H1 (cell line): ENCODE data around the gene CABP4.

Experiments used
- CREB1 ChIP-seq: IDR thresholded peaks from 2 replicates; pipeline ENCODE4 v1.6.1; 2012; ENCODE audit warnings: inconsistent platforms
- FOSL1 ChIP-seq: IDR thresholded peaks from 2 replicates; pipeline ENCODE4 v1.6.1; 2011; ENCODE audit warnings: mild to moderate bottlenecking, low read depth, low read length, moderate library complexity; ENCODE audit not compliant: insufficient read depth
- MAFK ChIP-seq: IDR thresholded peaks from 2 replicates; pipeline ENCODE4 v1.6.1; 2012; ENCODE audit warnings: low read depth, mild to moderate bottlenecking, improper control_type of control experiment, low read length
- POLR2A ChIP-seq, 2 experiments: IDR thresholded peaks; 1 replicate in 1 of 2; 2 replicates in 1 of 2; pipeline ENCODE4 v1.6.1; 2011; ENCODE audit warnings: low read depth in 2 of 2, low read length in 2 of 2, mild to moderate bottlenecking in 2 of 2; ENCODE audit errors: control extremely low read depth in 1 of 2
- POLR2AphosphoS5 ChIP-seq: IDR thresholded peaks from 2 replicates; pipeline ENCODE4 v1.6.1; 2011; ENCODE audit warnings: low read depth, low read length
- RAD21 ChIP-seq, 2 experiments: IDR thresholded peaks in 1 of 2; conservative IDR thresholded peaks in 1 of 2; 2 replicates each; pipeline ENCODE4 v1.6.1; 2011; ENCODE audit warnings: low read depth in 2 of 2, low read length in 2 of 2, improper control_type of control experiment in 1 of 2, inconsistent platforms in 1 of 2, mild to moderate bottlenecking in 1 of 2, moderate library complexity in 1 of 2
- RNF2 ChIP-seq: fragments of 200-900, 300-1000 bp; sonication (generic); IDR thresholded peaks from 2 replicates; pipeline ENCODE4 v1.7.1; 2016; ENCODE audit warnings: borderline replicate concordance, low read depth, mild to moderate bottlenecking, antibody characterized with exemption, low read length; ENCODE audit not compliant: poor library complexity, severe bottlenecking; ENCODE audit errors: missing control alignments
- SP1 ChIP-seq: IDR thresholded peaks from 2 replicates; pipeline ENCODE4 v1.6.1; 2011; ENCODE audit warnings: low read depth, low read length
- TEAD4 ChIP-seq: IDR thresholded peaks from 2 replicates; pipeline ENCODE4 v1.6.1; 2012; ENCODE audit warnings: low read depth, low read length, inconsistent platforms, mixed read lengths
- YY1 ChIP-seq: IDR thresholded peaks from 2 replicates; pipeline ENCODE4 v1.6.1; 2011; ENCODE audit warnings: low read depth, mild to moderate bottlenecking, low read length
- TF ChIP-seq, protein P1 (sequence below), 3 experiments: IDR thresholded peaks; 1 replicate in 2 of 3; 2 replicates in 1 of 3; pipeline versions ENCODE4 v1.5.1 to v1.6.1; 2011; ENCODE audit warnings: low read length in 3 of 3, mild to moderate bottlenecking in 3 of 3, inconsistent platforms in 2 of 3, low read depth in 1 of 3, moderate library complexity in 1 of 3; ENCODE audit not compliant: insufficient read depth in 1 of 3; ENCODE audit errors: control extremely low read depth in 1 of 3
- TF ChIP-seq, protein P2 (sequence below): IDR thresholded peaks from 2 replicates; pipeline ENCODE4 v1.6.1; 2011; ENCODE audit warnings: low read length, improper control_type of control experiment
- TF ChIP-seq, protein P3 (sequence below): IDR thresholded peaks from 2 replicates; pipeline ENCODE4 v1.6.1; 2012; ENCODE audit warnings: inconsistent platforms

DNA sequence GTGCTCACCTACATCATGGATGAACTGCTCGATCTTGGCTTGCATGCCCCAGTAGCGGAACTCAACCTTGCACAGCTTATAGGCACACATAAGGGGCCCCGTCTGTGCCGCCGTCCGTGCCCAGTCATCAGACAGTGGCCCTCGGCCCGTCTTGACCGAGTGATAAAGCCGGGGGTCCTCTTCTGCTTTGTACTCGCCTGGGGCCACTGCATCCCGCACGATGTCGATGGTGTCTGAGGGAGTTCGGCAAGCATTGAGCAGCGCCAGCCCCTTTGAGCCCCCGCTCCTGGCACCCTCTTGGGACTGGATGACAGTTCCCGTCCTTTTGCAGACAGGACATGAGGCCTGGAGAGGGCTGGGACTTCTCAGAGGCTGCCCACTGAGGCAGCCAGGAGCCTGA, 46.7 kb downstream of the CABP4 start:
- TF ChIP-seq TEAD4 (no peak), POLR2A (IDR thresholded peaks at IDR 0.05; ENCODE audit: control extremely low read depth in 1 of 2, low read depth in 2 of 2, low read length in 2 of 2) (no peak), RNF2 (no peak), CREB1 (no peak), FOSL1 (no peak), YY1 (no peak), POLR2AphosphoS5 (no peak), RAD21 (IDR thresholded peaks at IDR 0.05 in 1 of 2, conservative IDR thresholded peaks at IDR 0.05 in 1 of 2; ENCODE audit: low read depth in 2 of 2, low read length in 2 of 2) (no peak), SP1 (no peak), MAFK (no peak)
- TF ChIP-seq, protein P1, sequence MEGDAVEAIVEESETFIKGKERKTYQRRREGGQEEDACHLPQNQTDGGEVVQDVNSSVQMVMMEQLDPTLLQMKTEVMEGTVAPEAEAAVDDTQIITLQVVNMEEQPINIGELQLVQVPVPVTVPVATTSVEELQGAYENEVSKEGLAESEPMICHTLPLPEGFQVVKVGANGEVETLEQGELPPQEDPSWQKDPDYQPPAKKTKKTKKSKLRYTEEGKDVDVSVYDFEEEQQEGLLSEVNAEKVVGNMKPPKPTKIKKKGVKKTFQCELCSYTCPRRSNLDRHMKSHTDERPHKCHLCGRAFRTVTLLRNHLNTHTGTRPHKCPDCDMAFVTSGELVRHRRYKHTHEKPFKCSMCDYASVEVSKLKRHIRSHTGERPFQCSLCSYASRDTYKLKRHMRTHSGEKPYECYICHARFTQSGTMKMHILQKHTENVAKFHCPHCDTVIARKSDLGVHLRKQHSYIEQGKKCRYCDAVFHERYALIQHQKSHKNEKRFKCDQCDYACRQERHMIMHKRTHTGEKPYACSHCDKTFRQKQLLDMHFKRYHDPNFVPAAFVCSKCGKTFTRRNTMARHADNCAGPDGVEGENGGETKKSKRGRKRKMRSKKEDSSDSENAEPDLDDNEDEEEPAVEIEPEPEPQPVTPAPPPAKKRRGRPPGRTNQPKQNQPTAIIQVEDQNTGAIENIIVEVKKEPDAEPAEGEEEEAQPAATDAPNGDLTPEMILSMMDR (IDR thresholded peaks at IDR 0.05; ENCODE audit: control extremely low read depth in 1 of 3, insufficient read depth in 1 of 3, low read depth in 1 of 3, low read length in 3 of 3), result no peak
- TF ChIP-seq, protein P2, sequence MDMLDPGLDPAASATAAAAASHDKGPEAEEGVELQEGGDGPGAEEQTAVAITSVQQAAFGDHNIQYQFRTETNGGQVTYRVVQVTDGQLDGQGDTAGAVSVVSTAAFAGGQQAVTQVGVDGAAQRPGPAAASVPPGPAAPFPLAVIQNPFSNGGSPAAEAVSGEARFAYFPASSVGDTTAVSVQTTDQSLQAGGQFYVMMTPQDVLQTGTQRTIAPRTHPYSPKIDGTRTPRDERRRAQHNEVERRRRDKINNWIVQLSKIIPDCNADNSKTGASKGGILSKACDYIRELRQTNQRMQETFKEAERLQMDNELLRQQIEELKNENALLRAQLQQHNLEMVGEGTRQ, result no peak
- TF ChIP-seq, protein P3, sequence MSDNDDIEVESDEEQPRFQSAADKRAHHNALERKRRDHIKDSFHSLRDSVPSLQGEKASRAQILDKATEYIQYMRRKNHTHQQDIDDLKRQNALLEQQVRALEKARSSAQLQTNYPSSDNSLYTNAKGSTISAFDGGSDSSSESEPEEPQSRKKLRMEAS, result no peak
